Activated naive CD8-positive, alpha-beta T cell treated with anti-CD3 and anti-CD28 coated beads, Interleukin-2, amount 50 U/mL, for 24 hours (primary cell): ENCODE measurements around the gene ISG20.
A peak's percentile ranks its signal among the peaks of the same experiment; 100 is the strongest.

Experiments
- ATAC-seq: fragments of 150-1000 bp; cut with Tn5 transposase; one replicate; pipeline ENCODE4 v1.10.0; 2021
- DNase-seq: peaks from one replicate; pipeline ENCODE4 v3.0.0; 2021
- H3K27ac Mint-ChIP-seq: one replicate; pipeline ENCODE4 v1.8.0; 2021; ENCODE audit warnings: mild to moderate bottlenecking, mixed read lengths
- H3K27me3 Mint-ChIP-seq: one replicate; pipeline ENCODE4 v1.8.0; 2021; ENCODE audit warnings: mixed read lengths
- H3K36me3 Mint-ChIP-seq: one replicate; pipeline ENCODE4 v1.8.0; 2021; ENCODE audit warnings: low read depth, mixed read lengths
- H3K4me1 Mint-ChIP-seq: one replicate; pipeline ENCODE4 v1.8.0; 2021; ENCODE audit warnings: mixed read lengths
- H3K4me3 Mint-ChIP-seq: one replicate; pipeline ENCODE4 v1.8.0; 2021; ENCODE audit warnings: mild to moderate bottlenecking, moderate library complexity, mixed read lengths
- H3K9me3 Mint-ChIP-seq: one replicate; pipeline ENCODE4 v1.8.0; 2021; ENCODE audit warnings: mixed read lengths

The ISG20 gene

DNA sequence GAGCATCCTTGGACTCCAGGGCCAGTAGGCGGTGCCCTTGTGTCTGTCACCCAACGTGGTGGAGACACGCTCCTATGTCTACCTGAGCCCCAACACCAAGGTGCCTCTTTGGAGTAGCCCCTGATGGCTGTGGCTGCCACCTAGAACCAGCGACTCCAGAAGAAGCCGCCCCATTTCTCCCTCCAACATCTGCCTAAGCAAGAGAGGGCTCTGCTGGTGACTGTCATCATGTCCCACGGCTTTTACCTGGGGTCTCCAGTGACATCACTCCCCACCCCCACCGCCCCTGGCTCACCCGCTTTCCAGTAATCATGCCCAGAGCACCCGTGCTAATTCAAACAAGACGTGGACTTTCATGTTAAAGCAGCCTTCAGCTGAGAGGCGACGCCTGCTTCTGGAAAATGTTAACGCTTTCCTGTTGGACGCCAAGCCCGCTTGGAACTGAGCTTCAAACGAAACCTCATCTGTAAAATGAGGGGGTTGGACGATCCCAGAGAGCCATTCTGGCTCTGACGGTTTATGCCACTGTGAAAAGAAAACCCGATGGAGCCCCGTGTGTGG, 57.0 kb downstream of the ISG20 start:
- no peak for ATAC-seq
- peaks cover 1% of the 10 kb centered on the region for H3K27me3 Mint-ChIP-seq
- no peaks in the 10 kb centered on the region for H3K4me1 Mint-ChIP-seq
- no peak overlapping the region for H3K27ac Mint-ChIP-seq
- H3K36me3 Mint-ChIP-seq, result no peaks in the 10 kb centered on the region
- no peak overlapping the region for H3K4me3 Mint-ChIP-seq
- no peaks in the 10 kb centered on the region for H3K9me3 Mint-ChIP-seq
- DNase-seq, result no peak

GRCh38 chr15:88696254-88696653, 57.4 kb downstream of the ISG20 start:
- DNase-seq (no peak), ATAC-seq (no peak)
- Mint-ChIP-seq H3K4me3 (no peak overlapping the region), H3K4me1 (no peaks in the 10 kb centered on the region), H3K9me3 (no peaks in the 10 kb centered on the region), H3K27ac (no peak overlapping the region), H3K36me3 (no peaks in the 10 kb centered on the region), H3K27me3 (peaks cover 1% of the 10 kb centered on the region)

- no peak for DNase-seq
- H3K9me3 Mint-ChIP-seq, result no peaks in the 10 kb centered on the region
- no peaks in the 10 kb centered on the region for H3K4me1 Mint-ChIP-seq
- H3K36me3 Mint-ChIP-seq, result no peaks in the 10 kb centered on the region
- no peak overlapping the region for H3K4me3 Mint-ChIP-seq
- H3K27me3 Mint-ChIP-seq, result peaks cover 1% of the 10 kb centered on the region
- H3K27ac Mint-ChIP-seq, result no peak overlapping the region
- ATAC-seq, result no peak
Measured at GRCh38 chr15:88697276-88697675, 58.5 kb downstream of the ISG20 start.

DNA sequence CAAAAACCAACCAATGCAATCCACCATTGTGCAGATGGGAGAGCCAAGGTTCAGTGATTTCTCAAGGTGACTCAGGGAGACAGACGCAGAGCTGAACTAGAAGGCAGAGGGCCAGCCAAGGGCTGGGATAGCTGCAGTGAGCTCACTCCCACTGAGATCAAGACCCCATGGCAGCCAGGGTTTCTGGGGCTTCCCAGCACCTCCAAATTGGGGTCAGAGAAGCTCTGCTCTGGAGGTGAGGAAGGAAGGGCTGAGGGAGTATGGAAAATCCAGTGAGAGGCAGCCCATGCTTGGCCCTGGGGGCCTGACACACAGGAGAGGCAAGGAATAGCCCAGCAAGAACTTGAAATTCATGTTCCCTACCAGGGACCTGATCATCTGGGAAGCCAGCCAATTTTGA, 61.0 kb downstream of the ISG20 start:
- no peaks in the 10 kb centered on the region for H3K4me1 Mint-ChIP-seq
- H3K27ac Mint-ChIP-seq, result no peak overlapping the region
- H3K36me3 Mint-ChIP-seq, result no peaks in the 10 kb centered on the region
- no peak overlapping the region for H3K4me3 Mint-ChIP-seq
- H3K27me3 Mint-ChIP-seq, result peaks cover 7% of the 10 kb centered on the region
- no peaks in the 10 kb centered on the region for H3K9me3 Mint-ChIP-seq
- ATAC-seq, result no peak
- DNase-seq, result no peak

DNA sequence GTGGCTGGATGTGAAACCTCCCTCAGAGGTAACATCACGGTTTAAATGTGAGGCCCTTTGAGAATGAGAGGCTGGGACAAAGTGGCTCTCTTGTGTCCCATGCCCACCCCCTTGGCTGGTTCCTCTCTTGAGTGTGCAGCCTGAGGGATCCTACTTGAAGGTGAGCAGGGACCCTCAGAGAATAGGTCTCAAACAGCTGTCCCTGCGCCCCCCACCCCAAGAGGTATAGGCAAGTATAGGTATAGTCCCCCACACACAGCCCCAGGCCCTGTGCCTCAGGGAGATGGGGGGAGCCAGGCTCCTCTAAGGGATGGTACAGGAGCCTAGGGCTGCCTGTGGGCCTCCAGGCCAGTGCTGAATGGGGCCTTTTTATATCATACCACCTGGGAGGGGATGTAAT, 61.9 kb downstream of the ISG20 start:
- H3K9me3 Mint-ChIP-seq, result no peaks in the 10 kb centered on the region
- H3K4me3 Mint-ChIP-seq, result no peak overlapping the region
- H3K36me3 Mint-ChIP-seq, result no peaks in the 10 kb centered on the region
- H3K27me3 Mint-ChIP-seq, result peaks cover 10% of the 10 kb centered on the region
- ATAC-seq (no peak), DNase-seq (no peak)
- no peak overlapping the region for H3K27ac Mint-ChIP-seq
- H3K4me1 Mint-ChIP-seq, result peaks cover 2% of the 10 kb centered on the region

GRCh38 chr15:88701561-88702095, 62.8 kb downstream of the ISG20 start:
- H3K27me3 Mint-ChIP-seq, result peaks cover 18% of the 10 kb centered on the region
- H3K4me3 Mint-ChIP-seq, result no peak overlapping the region
- H3K36me3 Mint-ChIP-seq, result no peaks in the 10 kb centered on the region
- H3K27ac Mint-ChIP-seq, result no peak overlapping the region
- no peaks in the 10 kb centered on the region for H3K9me3 Mint-ChIP-seq
- ATAC-seq, result no peak
- peaks cover 7% of the 10 kb centered on the region for H3K4me1 Mint-ChIP-seq
- DNase-seq, result no peak

- no peak for DNase-seq
- Mint-ChIP-seq H3K4me1 (peaks cover 7% of the 10 kb centered on the region), H3K4me3 (no peak overlapping the region), H3K27ac (no peak overlapping the region), H3K36me3 (no peaks in the 10 kb centered on the region), H3K9me3 (no peaks in the 10 kb centered on the region), H3K27me3 (peaks cover 26% of the 10 kb centered on the region)
- ATAC-seq, result no peak
Measured at GRCh38 chr15:88702983-88703382, 64.2 kb downstream of the ISG20 start.

GRCh38 chr15:88703533-88703932, 64.7 kb downstream of the ISG20 start:
- no peaks in the 10 kb centered on the region for H3K36me3 Mint-ChIP-seq
- peaks cover 26% of the 10 kb centered on the region for H3K27me3 Mint-ChIP-seq
- no peak overlapping the region for H3K4me3 Mint-ChIP-seq
- H3K4me1 Mint-ChIP-seq, result peaks cover 7% of the 10 kb centered on the region
- no peak overlapping the region for H3K27ac Mint-ChIP-seq
- ATAC-seq (no peak), DNase-seq (no peak)
- no peaks in the 10 kb centered on the region for H3K9me3 Mint-ChIP-seq

- ATAC-seq (no peak), DNase-seq (peak; percentile 4)
- Mint-ChIP-seq H3K36me3 (no peaks in the 10 kb centered on the region), H3K9me3 (no peaks in the 10 kb centered on the region), H3K4me3 (peak overlapping the region; percentile 61), H3K27ac (no peak overlapping the region), H3K4me1 (peaks cover 7% of the 10 kb centered on the region), H3K27me3 (peaks cover 35% of the 10 kb centered on the region)
Measured at GRCh38 chr15:88704791-88705768, 66.3 kb downstream of the ISG20 start.

GRCh38 chr15:88705769-88706165, 67.0 kb downstream of the ISG20 start:
- no peak overlapping the region for H3K27ac Mint-ChIP-seq

More at GRCh38 chr15:88705769-88706165, 67.0 kb downstream of the ISG20 start:
- Mint-ChIP-seq H3K36me3 (no peaks in the 10 kb centered on the region), H3K9me3 (no peaks in the 10 kb centered on the region), H3K4me1 (peaks cover 7% of the 10 kb centered on the region), H3K27me3 (peaks cover 35% of the 10 kb centered on the region), H3K4me3 (peak overlapping the region; percentile 60)
- DNase-seq (no peak), ATAC-seq (no peak)
